Posterior vena cava (tissue), 2 donors: ENCODE measurements around the gene SLC4A8. TPM values are rescaled to one million over a fixed set of nuclear protein-coding genes. Genes with fewer than 3 reads are reported as not detected.

Experiments
- DNase-seq: peaks from one replicate; pipeline ENCODE4 v3.0.0-alpha.2; 2020; ENCODE audit warnings: low spot score
- intact Hi-C, 2 donors: fragments of 100-400 bp; cut with DNase I; formaldehyde crosslinking; loops; one replicate each; pipeline versions ENCODE4 v1.14.1 to v1.14.2; 2022 to 2023
- total RNA-seq, 2 donors: library from RNA; stranded (reverse); fragmentation: NEBNext Ultra II Directional; extraction: Animal tissue kit (Norgen Biotek cat#: 25700); gene quantifications; one replicate each; pipeline ENCODE4 v1.2.1, GENCODE V29; 2021
- donor health status: DM: yes; HTN: yes; CAD: no.
- donor health status: DM: yes; HTN: yes; CAD: no.

Gene SLC4A8
- total RNA-seq, 2 donors from 2014 or later, result 0.79 to 1.4 TPM

DNA sequence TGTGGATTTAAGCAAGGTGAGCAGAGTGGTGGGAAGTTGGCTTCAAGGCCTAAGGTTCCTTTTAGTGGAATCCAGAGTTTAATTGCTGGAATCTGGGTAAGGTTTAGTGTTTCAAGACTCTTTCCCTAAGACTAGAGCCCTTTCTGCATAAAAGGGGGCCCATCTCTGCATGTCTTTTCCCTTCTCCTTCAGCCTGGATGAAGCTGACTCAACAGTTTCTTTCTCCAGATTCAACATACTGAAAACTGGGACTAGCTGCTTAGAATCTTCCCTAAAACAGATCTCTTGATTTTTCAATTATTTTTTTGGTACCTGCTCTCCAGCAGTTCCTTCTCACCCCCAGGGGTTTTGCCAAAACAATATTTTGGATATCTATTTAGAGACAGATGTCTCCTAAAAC is 34.0 kb downstream of the SLC4A8 start:
- DNase-seq, result no peak
- intact Hi-C loops, result no loop called here

DNA sequence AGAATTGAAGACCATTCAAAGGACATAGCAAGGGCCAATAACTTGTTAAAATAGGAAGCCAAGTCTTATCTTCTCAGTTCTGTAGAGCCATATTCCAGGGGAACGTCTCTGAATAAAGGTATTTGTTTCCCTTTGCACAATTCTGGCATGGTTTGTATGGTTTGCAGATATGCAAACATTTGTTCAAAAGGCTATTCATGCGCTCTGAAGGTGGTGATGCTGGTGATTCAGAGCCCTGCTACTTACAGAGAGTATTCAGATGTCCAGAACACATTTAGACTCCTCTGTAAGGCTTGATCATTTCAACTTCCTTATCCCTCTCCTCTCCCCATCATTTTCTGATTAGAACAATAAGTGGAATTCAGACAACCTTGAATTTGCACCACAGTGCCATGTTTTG is 35.9 kb downstream of the SLC4A8 start:
- no peak for DNase-seq
- intact Hi-C loops, result no loop called here

DNA sequence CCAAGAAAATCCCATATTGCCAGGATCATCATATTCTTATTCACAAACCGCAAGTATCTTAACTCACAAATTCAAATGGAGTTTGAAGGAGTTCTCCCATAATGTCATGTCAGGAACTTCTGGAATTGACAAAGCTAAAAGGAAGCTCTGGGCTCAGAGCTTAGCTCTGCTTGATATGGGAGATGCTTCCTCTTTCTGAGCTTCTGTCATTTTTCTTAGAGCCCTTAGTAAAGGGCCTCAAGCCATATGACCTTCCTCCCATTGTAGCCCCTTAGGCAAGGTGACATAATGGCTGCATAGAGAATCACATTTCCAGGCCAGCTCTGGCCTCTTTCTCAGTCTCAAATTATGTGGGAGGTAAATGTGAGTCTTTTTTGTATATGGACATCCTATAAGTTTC is 40.9 kb downstream of the SLC4A8 start:
- no peak for DNase-seq
- intact Hi-C loops, result no loop called here

DNA sequence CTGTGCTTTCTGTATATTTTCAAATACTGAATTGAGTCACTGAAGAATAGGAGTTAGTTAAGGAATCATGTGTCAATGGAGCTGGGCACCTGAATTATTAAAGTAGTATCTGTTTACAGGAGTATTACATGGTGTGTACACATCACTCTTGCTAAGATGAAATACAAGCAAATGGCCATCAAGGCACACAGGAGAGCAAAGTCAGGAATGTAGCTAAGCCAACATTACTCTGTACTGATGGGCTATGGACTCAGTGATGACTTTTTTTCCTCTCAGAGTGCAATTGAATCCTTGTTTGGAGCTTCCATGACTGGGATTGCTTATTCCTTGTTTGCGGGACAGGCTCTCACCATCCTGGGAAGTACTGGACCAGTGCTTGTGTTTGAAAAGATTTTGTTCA is 45.5 kb downstream of the SLC4A8 start:
- intact Hi-C loops, result no loop called here

DNA sequence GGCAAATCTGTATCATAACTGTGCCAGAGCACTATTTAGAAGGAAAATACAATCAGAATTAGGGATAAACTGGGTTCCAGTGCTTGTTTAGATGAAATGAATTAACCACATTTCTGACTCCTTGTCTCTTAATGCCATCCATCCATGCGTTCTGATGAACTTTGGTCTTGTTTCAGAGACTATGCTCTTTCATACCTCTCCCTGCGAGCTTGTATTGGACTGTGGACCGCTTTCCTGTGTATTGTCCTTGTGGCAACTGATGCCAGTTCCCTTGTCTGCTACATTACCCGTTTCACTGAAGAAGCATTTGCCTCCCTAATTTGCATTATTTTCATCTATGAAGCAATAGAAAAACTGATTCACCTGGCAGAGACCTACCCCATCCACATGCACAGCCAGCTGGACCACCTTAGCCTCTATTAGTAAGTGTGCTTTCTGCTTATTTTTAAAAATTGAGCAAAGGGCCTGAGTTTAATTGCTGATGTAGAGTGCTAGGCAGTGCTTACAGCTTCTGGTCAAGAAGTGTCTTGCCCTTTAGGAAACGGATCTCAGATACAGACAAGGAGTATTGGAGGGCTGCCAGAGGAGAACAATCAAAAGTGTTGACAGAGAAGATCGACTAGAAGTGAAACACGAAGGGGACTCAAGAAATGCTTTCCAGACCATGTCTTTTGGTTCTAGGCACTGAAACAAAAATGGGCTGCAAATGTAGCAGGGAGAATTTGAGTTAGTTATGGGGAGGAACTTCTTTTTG is 46.7 kb downstream of the SLC4A8 start:
- intact Hi-C loops, result no loop called here
- DNase-seq, result no peak

More for the DNA sequence above, 45.5 kb downstream of the SLC4A8 start:
- DNase-seq, result no peak

DNA sequence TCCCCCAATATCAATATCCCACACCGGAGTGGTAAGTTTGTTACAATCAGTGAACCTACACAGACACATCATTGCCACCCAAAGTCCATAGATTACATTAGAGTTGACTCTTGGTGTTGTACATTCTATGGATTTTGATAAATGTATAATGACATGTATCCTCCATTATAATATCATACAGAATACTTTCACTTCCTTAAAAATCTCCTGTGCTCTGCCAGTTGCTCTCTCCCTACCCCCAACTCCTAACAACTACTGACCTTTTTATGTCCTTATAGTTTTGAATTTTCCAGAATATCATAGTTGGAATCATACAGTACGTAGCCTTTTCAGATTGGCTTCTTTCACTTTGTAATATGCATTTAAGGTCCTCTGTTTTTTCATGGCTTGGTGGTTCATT is 48.4 kb downstream of the SLC4A8 start:
- intact Hi-C loops, result no loop called here

DNA sequence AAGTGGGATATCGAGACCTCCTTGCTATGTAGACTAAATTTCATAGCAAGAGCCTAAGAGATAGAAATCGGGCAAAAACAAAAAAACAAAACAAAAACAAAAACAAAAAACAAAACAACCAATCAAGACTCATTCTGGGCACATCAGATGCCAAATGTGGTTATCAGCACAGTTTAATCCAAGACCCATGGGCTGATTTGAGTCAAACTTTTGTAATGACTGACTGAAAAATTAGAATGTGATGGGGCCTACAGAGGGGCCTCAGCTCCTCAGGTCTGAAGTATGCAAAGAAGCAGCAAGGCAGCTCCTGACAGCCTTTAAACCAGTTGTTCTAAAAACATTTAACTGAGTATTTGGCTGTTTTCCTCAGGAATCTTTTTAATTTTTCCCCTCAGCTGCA is 49.3 kb downstream of the SLC4A8 start:
- intact Hi-C loops, result no loop called here

More for the DNA sequence above, 48.4 kb downstream of the SLC4A8 start:
- DNase-seq, result no peak

DNA sequence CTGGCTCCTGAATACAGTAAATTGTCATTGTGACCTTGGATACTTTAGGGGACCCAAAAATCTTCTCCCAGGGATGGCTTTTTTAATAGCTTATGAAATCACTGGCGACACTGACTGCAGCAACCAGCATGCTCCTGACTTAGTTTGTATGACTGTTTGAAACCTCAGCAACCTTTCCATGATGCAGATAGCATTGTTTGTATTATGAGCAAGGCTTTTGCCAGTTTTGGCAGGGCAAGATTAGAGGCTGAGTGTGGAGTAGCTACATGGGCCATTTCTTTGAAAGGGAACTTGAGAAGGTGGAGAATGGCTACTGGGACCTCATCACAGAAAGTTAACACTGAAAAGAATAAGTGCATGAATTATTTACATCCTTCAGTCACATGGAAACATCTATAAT is 50.9 kb downstream of the SLC4A8 start:
- no peak for DNase-seq
- intact Hi-C loops, result no loop called here

More for the DNA sequence above, 49.3 kb downstream of the SLC4A8 start:
- no peak for DNase-seq

DNA sequence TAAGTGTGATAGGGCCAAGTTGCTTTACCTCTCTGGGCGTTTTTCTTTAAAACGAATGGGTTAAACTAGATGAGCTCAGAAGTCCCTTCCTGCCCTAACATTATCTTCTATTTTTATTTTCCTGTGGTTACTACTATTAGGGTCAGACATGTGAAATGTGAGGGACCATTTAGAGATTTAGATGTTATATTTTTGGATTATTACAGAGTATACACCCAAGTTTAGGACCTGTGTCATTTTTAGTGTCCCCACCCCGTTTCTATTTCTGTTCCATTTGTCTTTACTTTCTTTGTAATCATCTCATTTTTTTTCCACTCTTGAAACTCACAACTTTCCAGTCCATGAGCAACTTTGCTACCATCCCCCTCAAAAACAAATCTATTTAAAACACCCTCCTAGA is 56.3 kb downstream of the SLC4A8 start:
- DNase-seq, result no peak
- intact Hi-C loops, result no loop called here

DNA sequence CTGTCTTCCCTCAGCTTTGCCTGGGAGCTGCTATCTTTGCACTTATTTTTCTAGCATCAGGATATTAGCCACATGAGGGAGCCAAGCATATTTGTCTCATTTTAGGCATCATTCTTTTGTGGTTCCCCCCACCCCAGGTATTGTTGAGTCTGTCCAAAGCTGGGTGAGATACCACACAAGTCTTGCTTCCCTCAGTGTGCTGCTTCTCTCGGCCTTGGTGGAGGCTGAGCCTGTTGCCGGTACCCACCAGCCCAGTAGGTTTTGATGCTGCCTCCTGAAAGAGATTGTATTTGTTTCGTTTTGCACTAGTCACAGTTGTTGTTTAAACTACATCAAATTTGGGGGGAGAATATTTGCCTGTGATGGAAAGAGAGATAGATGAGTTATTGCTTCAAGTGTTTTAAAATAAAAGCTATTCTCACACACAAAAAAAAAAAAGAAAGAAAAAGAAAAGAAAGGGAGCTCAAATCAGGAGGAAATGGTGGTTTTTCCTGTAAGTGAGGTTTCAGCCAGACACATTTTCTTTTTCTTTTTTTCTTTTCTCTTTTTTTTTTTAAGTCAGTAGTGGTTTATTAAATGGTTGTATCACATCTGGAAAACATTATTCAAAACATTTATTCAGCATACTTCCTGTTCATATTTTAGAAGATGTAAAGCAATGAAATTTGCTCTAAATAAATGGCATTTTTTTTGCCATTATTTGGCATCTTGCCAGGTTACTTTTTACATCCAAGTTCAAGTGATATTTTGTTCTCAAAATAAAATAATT is 58.5 kb downstream of the SLC4A8 start:
- intact Hi-C loops, result no loop called here

DNA sequence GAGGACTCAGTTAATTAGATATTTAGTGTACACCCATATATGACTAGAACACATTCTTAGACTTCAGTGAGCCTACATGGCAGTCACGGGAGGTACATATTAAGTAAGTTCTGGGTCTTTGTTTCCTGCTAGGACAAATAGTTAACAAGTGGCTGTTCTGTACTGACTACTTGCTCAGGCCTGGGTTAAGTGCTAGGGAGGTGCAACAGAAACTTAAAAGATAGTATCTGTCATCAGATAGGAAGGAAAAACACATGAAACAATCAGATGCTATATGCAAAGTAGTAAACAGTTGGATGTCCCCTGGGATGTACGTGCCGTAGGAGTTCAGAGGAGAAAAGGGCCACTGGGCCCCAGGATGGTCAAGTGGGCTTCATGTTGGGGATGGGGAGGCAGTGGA is 59.5 kb downstream of the SLC4A8 start:
- intact Hi-C loops, result no loop called here
- no peak for DNase-seq

More for the DNA sequence above, 58.5 kb downstream of the SLC4A8 start:
- DNase-seq, result no peak

DNA sequence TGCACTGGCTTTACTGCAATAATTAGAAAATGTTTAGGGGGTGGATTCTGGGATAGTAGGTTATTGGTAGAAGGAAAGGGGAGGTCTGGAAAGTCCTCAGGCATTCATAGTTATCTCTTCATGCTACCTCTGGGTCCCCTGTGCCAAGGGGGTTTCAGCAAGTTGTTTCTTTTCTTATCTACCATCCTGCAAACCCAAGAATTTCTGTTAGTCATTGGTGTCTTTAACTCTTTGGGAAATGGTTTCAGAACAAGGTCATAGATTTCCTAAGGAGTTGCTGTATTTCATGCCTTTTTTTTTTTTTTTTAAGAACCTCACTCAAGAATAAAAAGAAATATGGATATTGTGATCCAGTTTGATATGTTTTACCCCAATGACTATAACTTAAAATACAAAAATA is 63.6 kb downstream of the SLC4A8 start:
- no peak for DNase-seq
- intact Hi-C loops, result loop anchor here in 1 of 2 donors (2.0 kb wide), 1 partner anchor 35 kb away; no protein-coding TSS in a partner anchor

DNA sequence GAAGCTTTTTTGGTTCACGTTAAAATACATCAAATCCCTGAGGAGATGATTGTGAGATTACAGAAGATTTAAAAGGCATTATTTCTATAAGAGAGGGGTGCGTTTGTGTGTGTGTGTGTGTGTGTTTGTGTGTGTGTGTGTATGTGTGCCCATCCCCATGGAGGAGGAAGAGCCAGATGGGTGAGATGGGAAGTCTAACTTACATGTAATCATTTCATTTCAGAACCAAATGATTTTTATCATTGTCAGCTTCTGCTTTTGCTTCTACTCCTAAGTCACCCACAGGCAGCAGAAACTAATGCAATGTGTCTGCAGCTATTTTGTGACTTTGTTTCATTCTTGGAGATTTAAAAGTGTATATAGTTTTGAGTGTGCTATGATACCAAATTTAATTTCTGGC is 68.7 kb downstream of the SLC4A8 start:
- intact Hi-C loops, result no loop called here
- no peak for DNase-seq

DNA sequence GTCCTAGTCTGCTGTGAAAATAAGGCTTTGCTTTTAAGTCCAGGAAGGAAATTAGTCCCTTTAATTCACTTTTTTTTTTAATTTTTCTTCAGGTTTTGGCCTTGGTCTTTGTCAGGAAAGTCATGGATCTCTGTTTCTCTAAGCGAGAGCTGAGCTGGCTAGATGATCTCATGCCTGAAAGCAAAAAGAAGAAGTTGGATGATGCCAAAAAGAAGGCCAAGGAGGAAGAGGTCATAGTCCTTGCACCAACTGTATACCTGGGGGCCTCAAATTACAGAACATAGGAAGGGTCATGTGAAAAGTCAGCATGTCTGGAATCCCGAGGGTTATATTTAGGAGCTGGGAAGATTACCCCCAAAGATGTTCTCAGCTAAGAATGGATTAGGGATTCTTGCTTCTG is 72.3 kb downstream of the SLC4A8 start:
- intact Hi-C loops, result no loop called here
- DNase-seq, result no peak

DNA sequence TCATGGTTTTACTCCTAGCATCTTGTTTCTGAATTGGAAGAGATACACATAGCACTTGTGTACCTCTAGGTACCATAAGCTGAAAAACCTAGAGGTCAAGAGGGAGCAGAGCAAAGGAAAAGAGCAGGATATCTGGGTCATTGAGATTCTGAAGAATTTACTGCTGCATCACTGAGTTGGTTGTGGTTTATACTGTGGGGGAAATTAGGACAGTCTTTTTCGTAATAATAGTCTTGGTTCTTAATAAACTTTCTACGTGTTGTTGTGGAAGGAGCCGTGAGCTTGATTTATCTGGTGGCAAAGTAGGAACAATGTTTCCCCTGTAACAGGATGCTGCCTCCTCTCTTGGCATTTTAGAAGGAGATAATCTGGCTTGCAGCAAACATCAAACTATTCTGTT is 80.2 kb downstream of the SLC4A8 start:
- intact Hi-C loops, result no loop called here
- no peak for DNase-seq

DNA sequence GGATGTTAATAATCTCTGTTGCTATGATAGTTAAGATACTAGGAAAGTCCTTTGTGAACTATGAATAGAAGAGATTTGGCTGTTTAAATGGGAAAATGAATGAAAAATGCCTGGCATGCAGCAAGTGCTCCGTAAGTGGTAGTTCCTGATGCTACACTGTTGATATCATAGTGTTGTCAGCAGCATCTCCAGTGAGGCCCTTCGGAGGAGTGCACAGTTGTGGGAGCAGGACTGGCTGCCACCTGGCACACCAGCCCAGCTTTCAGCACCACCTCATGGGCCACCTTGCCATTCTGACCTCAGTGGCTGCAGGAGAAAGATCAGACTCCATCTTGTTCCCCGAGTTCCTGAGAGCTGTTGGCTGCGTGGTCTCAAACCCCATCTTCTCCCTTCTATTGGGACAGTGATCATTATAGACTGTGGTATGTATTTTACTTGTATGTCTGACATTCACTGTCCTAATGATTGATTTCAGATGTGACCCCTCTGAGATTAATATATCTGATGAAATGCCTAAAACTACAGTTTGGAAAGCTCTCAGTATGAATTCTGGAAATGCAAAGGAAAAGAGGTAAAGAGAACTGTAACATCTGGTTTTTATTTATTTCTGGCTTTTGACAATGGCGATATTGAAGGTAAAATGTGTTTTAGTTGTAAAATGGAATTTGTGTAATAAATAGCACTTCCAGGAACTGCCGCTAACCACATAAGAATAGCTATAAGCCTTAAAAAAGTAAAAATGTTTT is 80.9 kb downstream of the SLC4A8 start:
- DNase-seq, result peak; percentile 28
- intact Hi-C loops, result no loop called here

DNA sequence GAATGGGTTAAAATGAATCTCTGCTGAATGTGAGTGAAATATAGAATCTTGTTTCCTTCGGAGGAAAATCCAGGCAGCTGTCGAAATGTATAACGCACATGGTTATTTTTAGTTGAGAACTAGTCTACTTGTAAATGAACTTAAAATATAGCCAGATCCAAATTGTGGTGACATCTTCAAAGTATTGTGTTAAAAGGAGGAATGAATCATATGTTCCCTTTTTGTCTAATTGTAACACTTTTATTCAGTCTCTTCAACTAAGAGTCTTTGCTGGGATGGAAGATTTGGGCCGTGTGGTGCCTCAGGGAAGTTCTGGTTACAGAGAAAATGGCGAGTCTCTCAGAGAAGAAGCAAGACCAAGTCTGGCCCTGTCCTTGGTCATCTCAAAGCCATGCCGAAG is 82.5 kb downstream of the SLC4A8 start:
- intact Hi-C loops, result no loop called here
- DNase-seq, result no peak

DNA sequence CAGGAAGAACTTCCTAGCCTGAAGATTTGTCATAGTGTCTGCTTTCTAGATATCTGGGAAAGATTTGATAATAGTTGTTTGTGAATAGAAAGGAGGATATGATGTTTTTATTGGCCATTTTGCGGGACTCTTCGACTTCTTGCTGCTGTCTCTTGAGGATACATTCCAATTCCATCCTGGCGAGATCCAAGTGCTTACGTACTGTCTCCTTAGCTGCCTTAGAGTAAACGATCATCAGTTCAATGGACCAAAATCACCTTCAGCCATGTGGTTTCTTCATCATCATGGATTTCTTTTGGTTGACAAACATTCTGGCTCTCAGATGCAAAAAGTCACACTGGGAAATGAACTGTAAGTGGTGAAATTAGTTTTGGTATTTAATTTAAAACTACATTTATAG is 83.7 kb downstream of the SLC4A8 start:
- intact Hi-C loops, result no loop called here
- no peak for DNase-seq

DNA sequence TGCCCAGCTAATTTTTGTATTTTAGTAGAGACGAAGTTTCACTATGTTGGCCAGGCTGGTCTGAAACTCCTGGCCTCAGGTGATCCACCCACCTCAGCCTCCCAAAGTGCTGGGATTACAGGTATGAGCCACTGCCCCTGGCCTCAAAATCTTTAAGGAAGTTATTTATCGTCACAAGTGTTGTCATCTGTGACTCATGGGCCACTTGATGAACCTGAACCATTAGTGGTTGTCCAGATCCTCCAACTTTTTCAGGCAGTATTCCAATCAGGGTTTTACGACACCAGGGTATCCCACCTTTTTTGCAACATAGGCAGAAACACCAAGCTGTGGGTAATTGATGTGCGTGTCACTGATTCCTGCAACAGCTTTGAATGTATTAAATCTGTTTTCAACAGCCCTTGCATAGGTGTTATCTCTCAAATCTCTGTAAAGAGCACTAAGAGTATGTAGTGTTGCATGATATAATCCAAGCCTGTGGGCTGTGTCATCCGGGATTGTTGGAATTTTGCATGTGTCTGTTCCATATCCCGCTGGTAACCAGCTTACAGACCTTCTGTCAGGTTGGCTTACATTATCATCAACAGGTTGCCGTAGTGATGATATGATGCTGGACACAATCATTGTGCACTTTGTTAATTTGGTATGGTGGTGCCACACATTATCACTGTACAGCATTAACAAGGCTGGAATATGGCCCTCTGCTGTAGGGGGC is 87.1 kb downstream of the SLC4A8 start:
- intact Hi-C loops, result no loop called here

DNA sequence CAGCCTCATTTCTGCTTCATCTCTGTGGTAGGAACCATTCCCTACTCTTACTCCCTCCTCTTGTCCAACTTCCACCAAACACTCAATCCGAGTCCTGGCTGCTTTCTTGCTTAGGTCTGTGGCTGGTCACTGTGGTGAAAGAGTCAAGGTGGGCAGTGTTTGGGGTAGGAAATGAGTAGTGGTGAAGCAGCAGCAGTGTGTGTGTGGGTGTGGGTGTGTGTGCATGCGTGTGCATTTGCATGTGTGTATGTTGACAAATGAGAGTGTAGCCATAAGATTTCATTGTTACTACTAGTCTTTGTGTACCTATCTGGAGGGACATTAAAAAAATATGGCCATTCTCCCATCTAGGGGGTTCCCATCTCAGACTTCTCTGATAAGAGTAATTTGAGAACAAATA is 87.8 kb downstream of the SLC4A8 start:
- no peak for DNase-seq

More for the DNA sequence above, 87.1 kb downstream of the SLC4A8 start:
- no peak for DNase-seq

More for the DNA sequence above, 87.8 kb downstream of the SLC4A8 start:
- intact Hi-C loops, result no loop called here
